ENCODE data around the gene FHOD1.

DNA sequence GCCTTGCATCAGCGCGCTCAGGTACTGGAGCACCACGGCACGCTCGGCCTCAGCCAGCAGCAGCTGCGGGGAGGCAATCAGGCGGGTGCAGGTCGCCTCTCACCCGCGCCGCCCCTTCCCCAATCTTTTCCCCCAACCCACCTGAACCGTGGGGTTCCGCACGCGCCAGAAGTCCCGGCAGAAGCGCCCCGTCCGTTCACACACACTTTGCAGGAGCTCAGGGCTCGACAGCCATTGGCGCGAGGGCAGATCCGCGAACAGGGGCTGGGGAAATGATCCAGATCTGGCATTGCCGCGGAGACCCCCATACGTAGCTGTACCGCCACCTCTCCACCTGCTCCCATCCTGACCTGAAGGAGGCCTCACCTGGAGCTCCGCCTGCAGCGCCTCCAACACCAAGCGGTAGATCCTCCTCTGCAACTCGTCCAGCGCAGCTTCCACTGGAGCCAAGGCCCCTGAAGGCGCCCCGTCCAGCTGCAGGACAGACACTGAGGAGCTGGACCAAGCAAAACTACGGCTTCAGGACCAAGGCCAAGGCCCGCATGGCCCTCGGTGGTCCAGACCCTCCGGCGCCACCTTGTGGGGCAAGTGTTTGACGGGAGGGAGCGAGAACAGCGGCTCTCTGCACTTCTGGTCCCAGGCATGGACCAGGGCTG lies 62.2 kb downstream of the FHOD1 start:
- TF ChIP-seq, protein P1, sequence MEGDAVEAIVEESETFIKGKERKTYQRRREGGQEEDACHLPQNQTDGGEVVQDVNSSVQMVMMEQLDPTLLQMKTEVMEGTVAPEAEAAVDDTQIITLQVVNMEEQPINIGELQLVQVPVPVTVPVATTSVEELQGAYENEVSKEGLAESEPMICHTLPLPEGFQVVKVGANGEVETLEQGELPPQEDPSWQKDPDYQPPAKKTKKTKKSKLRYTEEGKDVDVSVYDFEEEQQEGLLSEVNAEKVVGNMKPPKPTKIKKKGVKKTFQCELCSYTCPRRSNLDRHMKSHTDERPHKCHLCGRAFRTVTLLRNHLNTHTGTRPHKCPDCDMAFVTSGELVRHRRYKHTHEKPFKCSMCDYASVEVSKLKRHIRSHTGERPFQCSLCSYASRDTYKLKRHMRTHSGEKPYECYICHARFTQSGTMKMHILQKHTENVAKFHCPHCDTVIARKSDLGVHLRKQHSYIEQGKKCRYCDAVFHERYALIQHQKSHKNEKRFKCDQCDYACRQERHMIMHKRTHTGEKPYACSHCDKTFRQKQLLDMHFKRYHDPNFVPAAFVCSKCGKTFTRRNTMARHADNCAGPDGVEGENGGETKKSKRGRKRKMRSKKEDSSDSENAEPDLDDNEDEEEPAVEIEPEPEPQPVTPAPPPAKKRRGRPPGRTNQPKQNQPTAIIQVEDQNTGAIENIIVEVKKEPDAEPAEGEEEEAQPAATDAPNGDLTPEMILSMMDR (IDR thresholded peaks at IDR 0.05) = peak in 3 of 4 experiments; percentile 88 to 91 (median 90)
- TF ChIP-seq EP300 (IDR thresholded peaks at IDR 0.05) = no peak
- peak; percentile 80 for TF ChIP-seq POLR2AphosphoS5 (IDR thresholded peaks at IDR 0.05)

Measured in gastroesophageal sphincter (tissue), 3 donors.